Mesenchymal stem cell (in vitro differentiated cells and primary cell): Measurements from ENCODE around the gene BLVRB.

Experiments
- DNase-seq: peaks from one replicate; pipeline ENCODE4 v3.0.0-alpha.2; 2013
- H2AFZ ChIP-seq: one replicate; pipeline ENCODE4 v1.6.1; 2013; ENCODE audit warnings: low read depth, mild to moderate bottlenecking, control low read depth, inconsistent platforms, low read length, moderate library complexity
- H2AK5ac ChIP-seq: 2 replicates; pipeline ENCODE4 v1.6.1; 2013; ENCODE audit warnings: low read length, moderate library complexity, mild to moderate bottlenecking, inconsistent platforms; ENCODE audit not compliant: severe bottlenecking
- H2BK120ac ChIP-seq: one replicate; pipeline ENCODE4 v1.6.1; 2013; ENCODE audit warnings: low read depth, mild to moderate bottlenecking, inconsistent platforms, low read length, moderate library complexity
- H2BK12ac ChIP-seq, 2 experiments: one replicate each; pipeline ENCODE4 v1.6.1; 2013; ENCODE audit warnings: inconsistent platforms in 2 of 2, low read length in 2 of 2, mild to moderate bottlenecking in 2 of 2, moderate library complexity in 2 of 2, control low read depth in 1 of 2
- H2BK15ac ChIP-seq: one replicate; pipeline ENCODE4 v1.6.1; 2013; ENCODE audit warnings: mild to moderate bottlenecking, low read depth, inconsistent platforms; ENCODE audit not compliant: poor library complexity, severe bottlenecking
- H2BK5ac ChIP-seq: 2 replicates; pipeline ENCODE4 v1.6.1; 2013; ENCODE audit warnings: low read depth, mild to moderate bottlenecking, low read length, control low read depth, inconsistent platforms; ENCODE audit not compliant: poor library complexity, severe bottlenecking
- H3K14ac ChIP-seq, 2 experiments: one replicate each; pipeline ENCODE4 v1.6.1; 2013; ENCODE audit warnings: inconsistent platforms in 2 of 2, low read length in 2 of 2, control low read depth in 1 of 2, mild to moderate bottlenecking in 1 of 2, moderate library complexity in 1 of 2
- H3K18ac ChIP-seq, 2 experiments: one replicate each; pipeline ENCODE4 v1.6.1; 2013; ENCODE audit warnings: inconsistent platforms in 2 of 2, low read length in 2 of 2, control low read depth in 1 of 2, low read depth in 1 of 2, mild to moderate bottlenecking in 1 of 2
- H3K23ac ChIP-seq, 2 experiments: one replicate each; pipeline ENCODE4 v1.6.1; 2013; ENCODE audit warnings: inconsistent platforms in 2 of 2, low read length in 2 of 2, mild to moderate bottlenecking in 2 of 2, moderate library complexity in 2 of 2, control low read depth in 1 of 2
- H3K27ac ChIP-seq: 2 replicates; pipeline ENCODE4 v1.5.1; 2013; ENCODE audit warnings: mild to moderate bottlenecking, moderate library complexity, low read length, control low read depth, inconsistent platforms; ENCODE audit not compliant: poor library complexity, severe bottlenecking
- H3K27me3 ChIP-seq, 2 experiments: 2 replicates each; pipeline versions ENCODE4 v1.6.1 to v1.7.0; 2013; ENCODE audit warnings: low read length in 2 of 2, mild to moderate bottlenecking in 2 of 2, moderate library complexity in 2 of 2, control low read depth in 1 of 2, inconsistent platforms in 1 of 2; ENCODE audit not compliant: control insufficient read depth in 1 of 2, insufficient read depth in 1 of 2
- H3K36me3 ChIP-seq, 2 experiments: 2 replicates each; pipeline versions ENCODE4 v1.6.1 to v1.7.0; 2013; ENCODE audit warnings: low read length in 2 of 2, control low read depth in 1 of 2, inconsistent platforms in 1 of 2, low read depth in 1 of 2, mild to moderate bottlenecking in 1 of 2; ENCODE audit not compliant: insufficient read depth in 2 of 2, control insufficient read depth in 1 of 2
- H3K4ac ChIP-seq, 2 experiments: one replicate each; pipeline ENCODE4 v1.6.1; 2013; ENCODE audit warnings: inconsistent platforms in 2 of 2, low read length in 2 of 2, mild to moderate bottlenecking in 2 of 2, moderate library complexity in 2 of 2, control low read depth in 1 of 2, low read depth in 1 of 2
- H3K4me1 ChIP-seq: 2 replicates; pipeline ENCODE4 v1.6.1; 2013; ENCODE audit warnings: low read depth, low read length, control low read depth; ENCODE audit not compliant: control insufficient read depth, insufficient read depth
- H3K4me2 ChIP-seq: 2 replicates; pipeline ENCODE4 v1.6.1; 2013; ENCODE audit warnings: low read length, mild to moderate bottlenecking, inconsistent platforms; ENCODE audit not compliant: poor library complexity, severe bottlenecking
- H3K4me3 ChIP-seq, 2 experiments: 2 replicates each; pipeline versions ENCODE4 v1.5.1 to v1.7.0; 2013; ENCODE audit warnings: low read length in 2 of 2, mild to moderate bottlenecking in 2 of 2, control low read depth in 1 of 2, low read depth in 1 of 2; ENCODE audit not compliant: insufficient read depth in 1 of 2
- H3K79me1 ChIP-seq: replicated peaks from 2 replicates; pipeline ENCODE4 v1.6.1; 2013; ENCODE audit warnings: mild to moderate bottlenecking, control low read depth, low read length, inconsistent platforms; ENCODE audit not compliant: poor library complexity, severe bottlenecking
- H3K9ac ChIP-seq: 2 replicates; pipeline ENCODE4 v1.7.0; 2013; ENCODE audit warnings: mild to moderate bottlenecking, low read length, moderate library complexity
- H3K9me3 ChIP-seq: 2 replicates; pipeline ENCODE4 v1.7.0; 2013; ENCODE audit warnings: mild to moderate bottlenecking, low read length; ENCODE audit not compliant: control insufficient read depth
- H4K8ac ChIP-seq: one replicate; pipeline ENCODE4 v1.6.1; 2013; ENCODE audit warnings: inconsistent platforms, mild to moderate bottlenecking, low read length, moderate library complexity
- H4K91ac ChIP-seq: one replicate; pipeline ENCODE4 v1.6.1; 2013; ENCODE audit warnings: mild to moderate bottlenecking, low read length, inconsistent platforms
- WGBS: methylation state at CpG from one replicate; pipeline ENCODE4 v1.1.7; 2013; ENCODE audit warnings: mixed read lengths; 5-methylcytosine and 5-hydroxymethylcytosine counted together

Gene BLVRB

GRCh38 chr19:40413291-40413845 is 52.2 kb downstream of the BLVRB start, which contains the start of gene PRX:
PRX (minus strand) TSS chr19:40413378; CDS start chr19:40407932, 5,446 bp downstream.
- peak within 1 kb of the TSS; percentile 83 for H2BK120ac ChIP-seq
- no peak within 1 kb of the TSS for H3K9ac ChIP-seq
- peak within 1 kb of the TSS; percentile 89 for H2BK15ac ChIP-seq
- H3K4me2 ChIP-seq = no peak within 1 kb of the TSS
- peak within 1 kb of the TSS; percentile 16 for H2AK5ac ChIP-seq
- peak within 1 kb of the TSS; percentile 37 to 86 for H2BK12ac ChIP-seq
- H3K4me1 ChIP-seq = peaks cover 29% of the 10 kb centered on the region
- 39% methylated on average over 16 of the region's 18 CpGs for WGBS
- H3K14ac ChIP-seq = no peak within 1 kb of the TSS
- H3K4me3 ChIP-seq = no peak within 1 kb of the TSS
- peaks cover 3 to 18% of the 10 kb centered on the region in 2 experiments for H3K27me3 ChIP-seq
- no peak within 1 kb of the TSS for H3K27ac ChIP-seq
- peak within 1 kb of the TSS; percentile 74 for H4K8ac ChIP-seq
- H3K79me1 ChIP-seq = no peaks in the 10 kb centered on the region
- H2AFZ ChIP-seq = no peak within 1 kb of the TSS
- H3K36me3 ChIP-seq = no peaks in the 10 kb centered on the region
- no peaks in the 10 kb centered on the region for H3K9me3 ChIP-seq
- no peak for DNase-seq
- H2BK5ac ChIP-seq = no peak within 1 kb of the TSS
- no peak within 1 kb of the TSS for H3K23ac ChIP-seq
- H4K91ac ChIP-seq = peak within 1 kb of the TSS; percentile 64
- no peak within 1 kb of the TSS for H3K4ac ChIP-seq
- peak within 1 kb of the TSS; percentile 27 to 74 for H3K18ac ChIP-seq

- Histone ChIP-seq H3K27me3 (peaks cover 3 to 18% of the 10 kb centered on the region in 2 experiments), H3K9ac (no peak overlapping the region), H3K18ac (peak overlapping the region in 1 of 2 experiments; percentile 74), H3K4ac (no peak overlapping the region), H3K9me3 (no peaks in the 10 kb centered on the region), H3K4me3 (no peak overlapping the region), H3K4me2 (no peak overlapping the region), H3K27ac (no peak overlapping the region), H3K36me3 (no peaks in the 10 kb centered on the region), H4K8ac (peak overlapping the region; percentile 74), H2BK5ac (no peak overlapping the region), H2BK15ac (peak overlapping the region; percentile 33), H3K79me1 (no peaks in the 10 kb centered on the region), H2AK5ac (no peak overlapping the region), H2BK120ac (no peak overlapping the region), H3K23ac (no peak overlapping the region), H3K14ac (no peak overlapping the region), H4K91ac (peak overlapping the region; percentile 64), H3K4me1 (peaks cover 29% of the 10 kb centered on the region), H2BK12ac (no peak overlapping the region), H2AFZ (no peak overlapping the region)
- 88% methylated on average over 2 of the region's 4 CpGs for WGBS
- no peak for DNase-seq
These were observed 52.7 kb downstream of the BLVRB start for GRCh38 chr19:40412866-40413265.

- H3K4me3 ChIP-seq = no peak overlapping the region
- peaks cover 3 to 21% of the 10 kb centered on the region in 2 experiments for H3K27me3 ChIP-seq
- no peaks in the 10 kb centered on the region for H3K36me3 ChIP-seq
- no peak overlapping the region for H2BK12ac ChIP-seq
- H3K9ac ChIP-seq = no peak overlapping the region
- no peak overlapping the region for H3K23ac ChIP-seq
- no peaks in the 10 kb centered on the region for H3K9me3 ChIP-seq
- no peak overlapping the region for H4K91ac ChIP-seq
- no peak overlapping the region for H2AFZ ChIP-seq
- H3K4me2 ChIP-seq = no peak overlapping the region
- H3K4me1 ChIP-seq = peaks cover 25% of the 10 kb centered on the region
- peak; percentile 45 for DNase-seq
- H2BK5ac ChIP-seq = no peak overlapping the region
- no peak overlapping the region for H2AK5ac ChIP-seq
- H2BK15ac ChIP-seq = peak overlapping the region; percentile 89
- H3K14ac ChIP-seq = no peak overlapping the region
- no peak overlapping the region for H2BK120ac ChIP-seq
- H3K4ac ChIP-seq = no peak overlapping the region
- WGBS = 60% methylated on average over 8 of the region's 8 CpGs
- H3K79me1 ChIP-seq = no peaks in the 10 kb centered on the region
- no peak overlapping the region for H4K8ac ChIP-seq
- no peak overlapping the region for H3K27ac ChIP-seq
- peak overlapping the region in 1 of 2 experiments; percentile 13 for H3K18ac ChIP-seq
These were observed 53.5 kb downstream of the BLVRB start for GRCh38 chr19:40411958-40412499.

- no peak overlapping the region for H3K9ac ChIP-seq
- 80% methylated on average over 14 of the region's 16 CpGs for WGBS
- no peak overlapping the region for H3K4ac ChIP-seq
- no peak overlapping the region for H2AFZ ChIP-seq
- no peak overlapping the region for H3K18ac ChIP-seq
- H3K27ac ChIP-seq = no peak overlapping the region
- H4K91ac ChIP-seq = peak overlapping the region; percentile 64
- no peak for DNase-seq
- H3K9me3 ChIP-seq = no peaks in the 10 kb centered on the region
- no peak overlapping the region for H3K14ac ChIP-seq
- H2AK5ac ChIP-seq = no peak overlapping the region
- H3K4me1 ChIP-seq = peaks cover 25% of the 10 kb centered on the region
- no peak overlapping the region for H2BK5ac ChIP-seq
- H3K4me3 ChIP-seq = no peak overlapping the region
- no peak overlapping the region for H3K4me2 ChIP-seq
- no peak overlapping the region for H3K23ac ChIP-seq
- peak overlapping the region; percentile 28 to 52 for H2BK12ac ChIP-seq
- peaks cover 3 to 21% of the 10 kb centered on the region in 2 experiments for H3K27me3 ChIP-seq
- no peak overlapping the region for H2BK120ac ChIP-seq
- H4K8ac ChIP-seq = peak overlapping the region; percentile 39
- no peaks in the 10 kb centered on the region for H3K36me3 ChIP-seq
- no peaks in the 10 kb centered on the region for H3K79me1 ChIP-seq
- no peak overlapping the region for H2BK15ac ChIP-seq
These were observed 54.3 kb downstream of the BLVRB start for GRCh38 chr19:40411125-40411842.
